ENCODE measurements around the gene SYPL1. TPM values are rescaled to one million over a fixed set of nuclear protein-coding genes. Genes with fewer than 3 reads are reported as not detected.
A peak's percentile ranks its signal among the peaks of the same experiment; 100 is the strongest.

SYPL1 gene
- total and polyA plus RNA-seq, 9 of the 15 experiments (the other 6 are each of a cell fraction or from before 2014, with no cell fraction given) = 23.8 to 214 (median 70.2) TPM

DNA sequence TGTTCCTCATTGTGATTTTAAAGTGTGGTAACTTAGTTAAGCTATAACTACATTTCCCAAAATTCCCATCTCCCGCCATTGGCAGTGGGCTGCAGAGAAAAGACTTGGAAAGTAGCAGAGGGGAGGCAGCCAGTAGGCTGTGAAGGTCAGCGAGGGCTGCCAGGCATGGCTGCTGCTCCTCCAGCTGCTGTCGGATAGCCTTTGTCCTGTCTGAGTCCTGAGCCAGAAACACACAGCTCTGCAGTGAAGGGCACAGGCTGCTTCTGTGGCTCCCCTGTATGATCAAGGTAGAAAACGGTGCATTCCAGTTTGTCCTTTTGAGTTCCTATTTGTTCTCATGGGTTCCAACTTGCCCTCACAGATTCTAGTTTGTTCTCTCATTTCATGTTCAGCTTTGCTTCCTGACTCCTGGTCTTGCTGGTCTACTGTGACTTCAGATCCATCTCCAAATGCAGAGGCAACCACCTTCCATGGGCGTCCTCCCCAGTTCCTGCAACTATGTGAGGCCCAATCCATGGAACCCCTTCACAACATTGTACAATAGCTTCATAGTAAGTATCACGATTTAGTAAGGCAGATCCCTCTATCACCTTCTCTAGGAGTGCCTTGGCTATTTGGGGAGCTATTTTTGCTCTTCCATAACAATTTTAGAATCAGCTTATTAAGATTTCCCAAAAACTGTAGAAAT lies 31.7 kb downstream of the SYPL1 start:
- CTCF ChIA-PET (ENCODE audit: low intra/inter-chr PET ratio) = interaction anchor here (0.7 kb wide), 1 partner anchor 714 kb away, joined by 9 read pairs; no protein-coding TSS in a partner anchor
- H3K4me3 ChIP-seq = no peak overlapping the region
- intact Hi-C loops (cut with micrococcal nuclease) = no loop called here
- H3K9ac ChIP-seq (ENCODE audit: insufficient read depth in 1 of 2, low read depth in 2 of 2, low read length in 2 of 2) = no peak overlapping the region
- in situ Hi-C loops (cut with MboI) = no loop called here
- 20% methylated on average over 6 of the region's 6 CpGs for WGBS (ENCODE audit: insufficient coverage, low coverage, missing lambda C conversion rate)
- no peaks in the 10 kb centered on the region; a peak in 1 of 5 replicates for H3K4me1 ChIP-seq (replicated peaks in 1 of 2; ENCODE audit: control insufficient read depth in 2 of 2, insufficient read depth in 2 of 2, low read length in 2 of 2)
- H3K4me2 ChIP-seq (ENCODE audit: insufficient read depth, low read length) = no peak overlapping the region
- no peaks in the 10 kb centered on the region for H3K79me2 ChIP-seq (ENCODE audit: control insufficient read depth, insufficient read depth, low read length)
- no peaks in the 10 kb centered on the region for H3K9me3 ChIP-seq (replicated peaks; ENCODE audit: control insufficient read depth, insufficient read depth, low read depth, low read length)
- FAIRE-seq (no peak), ATAC-seq (peak; percentile 46; the same call in 2 of the 3 replicates), DNase-seq (ENCODE audit: extremely low read depth in 1 of 4, low spot score in 3 of 4) (no peak)
- TF ChIP-seq, protein P1, sequence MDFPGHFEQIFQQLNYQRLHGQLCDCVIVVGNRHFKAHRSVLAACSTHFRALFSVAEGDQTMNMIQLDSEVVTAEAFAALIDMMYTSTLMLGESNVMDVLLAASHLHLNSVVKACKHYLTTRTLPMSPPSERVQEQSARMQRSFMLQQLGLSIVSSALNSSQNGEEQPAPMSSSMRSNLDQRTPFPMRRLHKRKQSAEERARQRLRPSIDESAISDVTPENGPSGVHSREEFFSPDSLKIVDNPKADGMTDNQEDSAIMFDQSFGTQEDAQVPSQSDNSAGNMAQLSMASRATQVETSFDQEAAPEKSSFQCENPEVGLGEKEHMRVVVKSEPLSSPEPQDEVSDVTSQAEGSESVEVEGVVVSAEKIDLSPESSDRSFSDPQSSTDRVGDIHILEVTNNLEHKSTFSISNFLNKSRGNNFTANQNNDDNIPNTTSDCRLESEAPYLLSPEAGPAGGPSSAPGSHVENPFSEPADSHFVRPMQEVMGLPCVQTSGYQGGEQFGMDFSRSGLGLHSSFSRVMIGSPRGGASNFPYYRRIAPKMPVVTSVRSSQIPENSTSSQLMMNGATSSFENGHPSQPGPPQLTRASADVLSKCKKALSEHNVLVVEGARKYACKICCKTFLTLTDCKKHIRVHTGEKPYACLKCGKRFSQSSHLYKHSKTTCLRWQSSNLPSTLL (IDR thresholded peaks at IDR 0.05) = no peak
- no peak for TF ChIP-seq MCM3 (IDR thresholded peaks at IDR 0.05)
- TF ChIP-seq ARID1B (IDR thresholded peaks at IDR 0.05) = no peak
- BruUV-seq (replicated peaks) = no TSS peak
- POLR2A ChIA-PET = interaction anchor here (0.5 to 2.0 kb wide), 8 partner anchors 9 to 801 kb away, joined by 3 to 14 read pairs (median 4); no protein-coding TSS in a partner anchor
- peaks cover 4 to 6% of the 10 kb centered on the region in 2 experiments; a peak in 3 of 5 replicates for H3K27me3 ChIP-seq (ENCODE audit: control insufficient read depth in 2 of 2, insufficient read depth in 2 of 2, low read length in 2 of 2)
- H4K20me1 ChIP-seq (replicated peaks; ENCODE audit: control insufficient read depth, insufficient read depth, low read length) = no peaks in the 10 kb centered on the region
- H3K36me3 ChIP-seq (ENCODE audit: control insufficient read depth, insufficient read depth, low read length) = no peaks in the 10 kb centered on the region
- H2AFZ ChIP-seq (ENCODE audit: low read depth, low read length) = no peak overlapping the region
- H3K9me1 ChIP-seq (ENCODE audit: control insufficient read depth, insufficient read depth, low read length) = no peaks in the 10 kb centered on the region
- H3K27ac ChIP-seq (ENCODE audit: extremely low read depth, low read depth, low read length) = no peak overlapping the region

All from K562 (cell line).